ENCODE data around the gene MPPED2. TPM values are rescaled to one million over a fixed set of nuclear protein-coding genes. Genes with fewer than 3 reads are reported as not detected.

The MPPED2 gene
- total and polyA plus RNA-seq, 2 donors (not counting 3 experiments of a cell fraction or from before 2014, with no cell fraction given) = not detected

GRCh38 chr11:30468881-30469280 is 117.3 kb downstream of the MPPED2 start:
- no peaks in the 10 kb centered on the region for H3K79me2 ChIP-seq (ENCODE audit: control insufficient read depth, insufficient read depth, low read length)
- DNase-seq (ENCODE audit: low read depth, low spot score) (peak; percentile 39), FAIRE-seq (no peak)
- no peak overlapping the region for H3K4me2 ChIP-seq (ENCODE audit: insufficient read depth, low read length)
- H3K27me3 ChIP-seq (ENCODE audit: control insufficient read depth in 2 of 2, insufficient read depth in 2 of 2, low read length in 2 of 2) = no peaks in the 10 kb centered on the region
- no peaks in the 10 kb centered on the region for H4K20me1 ChIP-seq (replicated peaks; ENCODE audit: control insufficient read depth, extremely low read depth, insufficient read depth, low read length)
- no peaks in the 10 kb centered on the region for H3K36me3 ChIP-seq (ENCODE audit: control insufficient read depth in 2 of 2, extremely low read depth in 1 of 2, insufficient read depth in 2 of 2, low read length in 2 of 2)
- CTCF ChIA-PET = no interaction called here
- TF ChIP-seq FOS (IDR thresholded peaks at IDR 0.05; ENCODE audit: borderline replicate concordance, insufficient read depth, low read length) = no peak
- no peak for TF ChIP-seq CTCF (IDR thresholded peaks at IDR 0.05; ENCODE audit: extremely low read depth in 1 of 2, insufficient read depth in 1 of 2, low read depth in 1 of 2, low read length in 2 of 2)
- TF ChIP-seq POLR2AphosphoS5 (IDR thresholded peaks at IDR 0.05; ENCODE audit: insufficient read depth, low read depth, low read length) = no peak
- no peak for TF ChIP-seq MYC (IDR thresholded peaks at IDR 0.05; ENCODE audit: low read depth, low read length)
- TF ChIP-seq EZH2 (IDR thresholded peaks at IDR 0.05; ENCODE audit: borderline replicate concordance, low read depth, low read length, severe bottlenecking) = no peak
- TF ChIP-seq GATA2 (IDR thresholded peaks at IDR 0.05; ENCODE audit: insufficient read depth, insufficient read length, low read depth, low read length) = no peak
- no peak for TF ChIP-seq POLR2A (IDR thresholded peaks at IDR 0.05; ENCODE audit: low read depth, low read length)
- dilution Hi-C loops (cut with MboI; ENCODE audit: extremely low pct_ligation_motif_present, low sequenced_read_pairs) (no loop called here), intact Hi-C loops (cut with micrococcal nuclease) (no loop called here)
- POLR2A ChIA-PET = no interaction called here
- no peaks in the 10 kb centered on the region for H3K9me3 ChIP-seq (replicated peaks; ENCODE audit: control insufficient read depth, insufficient read depth, low read length)
- no TSS peak for BruUV-seq (replicated peaks)
- no peak overlapping the region for H3K9ac ChIP-seq (replicated peaks; ENCODE audit: extremely low read depth, insufficient read depth, low read length)
- no peaks in the 10 kb centered on the region for H3K4me1 ChIP-seq (ENCODE audit: control insufficient read depth, extremely low read depth, insufficient read depth, low read length)
- no peaks in the 10 kb centered on the region for H3K9me1 ChIP-seq (replicated peaks; ENCODE audit: control insufficient read depth, extremely low read depth, insufficient read depth, low read length)
- no peak overlapping the region for H3K27ac ChIP-seq (ENCODE audit: insufficient read depth, low read depth, low read length)
- H2AFZ ChIP-seq (ENCODE audit: low read depth, low read length) = no peak overlapping the region
- H3K4me3 ChIP-seq (replicated peaks in 1 of 3; ENCODE audit: insufficient read depth in 1 of 3, low read depth in 1 of 3, low read length in 3 of 3) = no peak overlapping the region

- FAIRE-seq (no peak), DNase-seq (ENCODE audit: low read depth, low spot score) (no peak)
- TF ChIP-seq JUN (IDR thresholded peaks at IDR 0.05; ENCODE audit: borderline replicate concordance, insufficient read depth, insufficient read length, low read depth) (no peak), FOS (IDR thresholded peaks at IDR 0.05; ENCODE audit: borderline replicate concordance, insufficient read depth, low read length) (no peak), MAX (IDR thresholded peaks at IDR 0.05; ENCODE audit: insufficient read depth, insufficient read length) (no peak), MYC (IDR thresholded peaks at IDR 0.05; ENCODE audit: low read depth, low read length) (no peak), CTCF (IDR thresholded peaks at IDR 0.05; ENCODE audit: extremely low read depth in 1 of 2, insufficient read depth in 1 of 2, low read depth in 1 of 2, low read length in 2 of 2) (no peak), POLR2A (IDR thresholded peaks at IDR 0.05; ENCODE audit: low read depth, low read length) (no peak), POLR2AphosphoS5 (IDR thresholded peaks at IDR 0.05; ENCODE audit: insufficient read depth, low read depth, low read length) (no peak), EZH2 (IDR thresholded peaks at IDR 0.05; ENCODE audit: borderline replicate concordance, low read depth, low read length, severe bottlenecking) (no peak), GATA2 (IDR thresholded peaks at IDR 0.05; ENCODE audit: insufficient read depth, insufficient read length, low read depth, low read length) (no peak)
- dilution Hi-C loops (cut with MboI; ENCODE audit: extremely low pct_ligation_motif_present, low sequenced_read_pairs) (no loop called here), intact Hi-C loops (cut with micrococcal nuclease) (no loop called here)
- Histone ChIP-seq H3K27me3 (ENCODE audit: control insufficient read depth in 2 of 2, insufficient read depth in 2 of 2, low read length in 2 of 2) (no peaks in the 10 kb centered on the region), H3K9ac (replicated peaks; ENCODE audit: extremely low read depth, insufficient read depth, low read length) (no peak overlapping the region), H4K20me1 (replicated peaks; ENCODE audit: control insufficient read depth, extremely low read depth, insufficient read depth, low read length) (no peaks in the 10 kb centered on the region), H3K9me3 (replicated peaks; ENCODE audit: control insufficient read depth, insufficient read depth, low read length) (no peaks in the 10 kb centered on the region), H3K4me3 (replicated peaks in 1 of 3; ENCODE audit: insufficient read depth in 1 of 3, low read depth in 1 of 3, low read length in 3 of 3) (no peak overlapping the region), H3K27ac (ENCODE audit: insufficient read depth, low read depth, low read length) (no peak overlapping the region), H3K9me1 (replicated peaks; ENCODE audit: control insufficient read depth, extremely low read depth, insufficient read depth, low read length) (no peaks in the 10 kb centered on the region), H2AFZ (ENCODE audit: low read depth, low read length) (no peak overlapping the region), H3K79me2 (ENCODE audit: control insufficient read depth, insufficient read depth, low read length) (no peaks in the 10 kb centered on the region), H3K36me3 (ENCODE audit: control insufficient read depth in 2 of 2, extremely low read depth in 1 of 2, insufficient read depth in 2 of 2, low read length in 2 of 2) (no peaks in the 10 kb centered on the region), H3K4me2 (ENCODE audit: insufficient read depth, low read length) (no peak overlapping the region), H3K4me1 (ENCODE audit: control insufficient read depth, extremely low read depth, insufficient read depth, low read length) (no peaks in the 10 kb centered on the region)
- ChIA-PET CTCF (no interaction called here), POLR2A (no interaction called here)
- BruUV-seq (replicated peaks) = no TSS peak
These were observed 119.0 kb downstream of the MPPED2 start for GRCh38 chr11:30467176-30467575.
